Measurements from ENCODE around the gene LMTK3.

- no peak for TF ChIP-seq CTCF (IDR thresholded peaks at IDR 0.05)
- no peak for TF ChIP-seq POLR2A (IDR thresholded peaks at IDR 0.05)
Measured at GRCh38 chr19:48470856-48471255, 40.8 kb downstream of the LMTK3 start.

Data from tibial nerve (tissue), 3 donors.